Right lobe of liver (tissue), 4 donors: ENCODE measurements around the gene BCDIN3D.

ENCODE experiments used
- POLR2A ChIP-seq: fragments of 450-650 bp; IDR thresholded peaks from one replicate; pipeline ENCODE4 v1.6.1; 2017; ENCODE audit warnings: antibody characterized with exemption, mild to moderate bottlenecking
- TF ChIP-seq, protein P1 (sequence below), 4 donors: fragments of 200-600 bp in 3 of 4; fragments of 450-650 bp in 1 of 4; IDR thresholded peaks; one replicate each; pipeline versions ENCODE4 v1.5.1 to v1.8.0; 2016 to 2022; ENCODE audit warnings: antibody characterized with exemption in 4 of 4, mild to moderate bottlenecking in 2 of 4
- donor health status: DM: no; HTN: no; CAD: no.
- donor health status: DM: no; HTN: no; CAD: no.
- donor health status: DM: no; HTN: yes; CAD: no.

DNA sequence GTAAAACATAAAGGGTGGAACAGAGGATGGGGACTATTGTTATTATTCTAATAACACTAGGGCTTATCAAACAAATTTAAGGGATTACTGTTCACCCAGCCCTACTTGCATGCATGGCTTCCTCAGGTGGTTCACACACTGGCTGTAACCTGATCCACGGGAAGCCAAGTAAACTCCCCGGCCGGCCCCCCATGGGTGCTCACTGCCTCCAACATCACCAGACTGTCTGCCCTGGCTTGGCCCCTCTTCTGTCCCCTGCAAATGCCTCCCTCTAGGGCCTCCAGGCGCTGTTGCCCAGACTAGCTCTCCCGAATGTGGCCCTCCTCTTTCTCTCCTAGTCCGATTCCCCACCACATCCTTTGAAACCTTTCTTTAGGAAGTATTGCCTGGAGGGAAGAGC lies 42.2 kb upstream of the BCDIN3D start:
- TF ChIP-seq, protein P1, sequence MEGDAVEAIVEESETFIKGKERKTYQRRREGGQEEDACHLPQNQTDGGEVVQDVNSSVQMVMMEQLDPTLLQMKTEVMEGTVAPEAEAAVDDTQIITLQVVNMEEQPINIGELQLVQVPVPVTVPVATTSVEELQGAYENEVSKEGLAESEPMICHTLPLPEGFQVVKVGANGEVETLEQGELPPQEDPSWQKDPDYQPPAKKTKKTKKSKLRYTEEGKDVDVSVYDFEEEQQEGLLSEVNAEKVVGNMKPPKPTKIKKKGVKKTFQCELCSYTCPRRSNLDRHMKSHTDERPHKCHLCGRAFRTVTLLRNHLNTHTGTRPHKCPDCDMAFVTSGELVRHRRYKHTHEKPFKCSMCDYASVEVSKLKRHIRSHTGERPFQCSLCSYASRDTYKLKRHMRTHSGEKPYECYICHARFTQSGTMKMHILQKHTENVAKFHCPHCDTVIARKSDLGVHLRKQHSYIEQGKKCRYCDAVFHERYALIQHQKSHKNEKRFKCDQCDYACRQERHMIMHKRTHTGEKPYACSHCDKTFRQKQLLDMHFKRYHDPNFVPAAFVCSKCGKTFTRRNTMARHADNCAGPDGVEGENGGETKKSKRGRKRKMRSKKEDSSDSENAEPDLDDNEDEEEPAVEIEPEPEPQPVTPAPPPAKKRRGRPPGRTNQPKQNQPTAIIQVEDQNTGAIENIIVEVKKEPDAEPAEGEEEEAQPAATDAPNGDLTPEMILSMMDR (IDR thresholded peaks at IDR 0.05), result no peak
- no peak for TF ChIP-seq POLR2A
